Astrocyte of the hippocampus (primary cell): ENCODE data around the gene CFL2.
"Not testable (repeated sequence)": the region's sequence is repeated elsewhere in the genome, so short reads cannot be mapped to it uniquely, and the experiment has no call there.

ENCODE experiments used
- DNase-seq: peaks from one replicate; pipeline ENCODE4 v3.0.0; 2011; ENCODE audit warnings: low read depth, low spot score

CFL2 gene

DNA sequence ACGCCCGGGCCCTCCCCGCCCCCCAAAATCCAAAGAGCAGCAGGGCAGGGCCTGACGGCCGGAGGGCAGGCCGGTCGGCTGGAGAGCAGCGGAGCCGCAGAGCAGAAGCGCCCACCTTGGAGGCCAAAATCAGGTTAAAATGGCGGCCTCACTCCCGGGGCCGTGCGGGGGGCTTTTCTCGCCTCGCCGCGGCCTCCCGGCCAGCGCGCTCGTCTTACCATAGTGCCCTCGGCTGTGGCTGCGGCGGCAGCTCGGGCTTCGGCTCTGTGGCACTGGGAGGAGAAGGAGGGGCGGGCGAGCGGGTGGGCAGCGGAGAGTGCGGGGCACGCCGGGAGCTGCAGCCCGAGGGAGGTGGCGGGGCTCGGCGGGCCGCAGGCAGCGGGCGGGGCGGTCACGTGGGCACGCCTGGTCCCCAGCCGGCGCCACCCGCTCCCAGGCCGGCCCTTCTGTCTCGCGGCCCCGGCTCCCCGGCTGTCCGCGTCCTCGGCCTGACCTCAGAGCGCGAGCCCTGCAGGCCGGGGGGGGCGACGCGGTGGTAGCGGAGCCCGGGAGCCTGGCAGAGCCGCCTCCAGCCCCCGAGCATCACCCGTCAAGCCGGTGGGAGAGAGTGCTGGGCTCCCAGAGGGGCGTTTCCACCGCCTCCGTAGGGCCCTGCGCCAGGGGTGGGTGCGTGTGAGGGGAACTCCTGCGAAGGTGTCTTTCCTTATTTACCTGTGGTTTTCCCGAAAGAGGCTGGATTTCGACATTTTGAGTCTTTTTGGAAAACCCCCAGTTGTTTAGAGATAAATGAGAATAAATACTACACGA, at the start of gene CFL2:
Gene CFL2, minus strand, starts transcription at position 274 of the 807 bp plus-strand sequence. Its CDS starts 53 bp downstream, at position 221.
- peak; percentile 93 for DNase-seq

DNA sequence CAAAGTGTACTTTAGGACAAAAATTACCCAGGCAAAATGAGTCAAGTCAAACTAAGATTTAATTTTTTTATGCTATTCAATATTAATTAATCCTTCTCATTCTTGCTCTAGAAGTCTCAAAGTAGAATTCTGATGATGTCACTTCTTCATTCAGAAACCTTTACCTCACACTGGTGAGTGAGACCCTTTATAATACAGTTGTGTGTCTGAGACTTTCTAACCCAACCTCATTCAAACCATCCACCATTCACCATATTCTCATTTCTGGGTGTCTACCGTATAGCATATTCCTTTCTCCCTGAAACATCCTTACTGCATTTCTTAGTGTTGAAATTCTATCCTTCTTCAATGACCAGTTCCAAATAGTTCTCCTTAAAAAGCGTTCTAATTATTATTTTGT, 40.8 kb upstream of the CFL2 start:
- DNase-seq, result no peak

DNA sequence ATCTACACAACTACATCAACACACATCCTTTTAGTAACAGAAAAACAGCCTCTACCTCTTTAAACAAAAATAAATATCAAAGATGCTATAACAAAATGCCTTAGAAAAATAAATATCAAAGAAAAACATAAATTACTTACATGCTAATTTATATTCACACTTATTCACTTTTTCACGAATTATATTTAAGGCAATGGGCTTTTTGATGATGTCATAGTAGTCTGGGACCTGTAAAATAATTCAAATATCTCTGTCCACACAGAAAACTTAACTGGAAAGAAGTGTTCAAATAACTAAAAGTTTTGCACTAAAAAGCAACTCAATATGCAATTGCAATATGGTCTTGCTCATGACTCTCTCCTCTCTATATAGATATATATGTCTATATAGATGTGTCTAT, 40.3 kb upstream of the CFL2 start:
- no peak for DNase-seq

- DNase-seq, result peak; percentile 74
Measured at GRCh38 chr14:34750670-34751069, 36.3 kb upstream of the CFL2 start.

DNA sequence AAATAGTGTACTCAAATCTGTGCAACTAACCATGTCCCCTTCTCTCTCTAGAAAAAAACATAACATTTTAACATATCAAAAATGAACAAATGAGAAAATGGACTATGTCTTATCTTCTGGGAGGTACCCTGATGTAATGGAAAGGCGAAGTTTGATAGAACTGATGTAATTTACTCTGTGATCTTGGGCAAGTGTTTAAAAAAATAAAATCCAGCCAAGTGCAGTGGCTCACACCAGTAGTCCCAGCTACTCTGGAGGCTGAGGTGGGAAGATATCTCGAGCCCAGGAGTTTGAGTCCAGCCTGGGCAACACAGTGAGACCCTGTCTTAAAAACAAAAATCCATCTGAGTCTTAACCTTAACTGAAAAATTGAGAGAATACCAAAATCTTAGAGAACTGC, 35.8 kb upstream of the CFL2 start:
- no peak for DNase-seq

DNA sequence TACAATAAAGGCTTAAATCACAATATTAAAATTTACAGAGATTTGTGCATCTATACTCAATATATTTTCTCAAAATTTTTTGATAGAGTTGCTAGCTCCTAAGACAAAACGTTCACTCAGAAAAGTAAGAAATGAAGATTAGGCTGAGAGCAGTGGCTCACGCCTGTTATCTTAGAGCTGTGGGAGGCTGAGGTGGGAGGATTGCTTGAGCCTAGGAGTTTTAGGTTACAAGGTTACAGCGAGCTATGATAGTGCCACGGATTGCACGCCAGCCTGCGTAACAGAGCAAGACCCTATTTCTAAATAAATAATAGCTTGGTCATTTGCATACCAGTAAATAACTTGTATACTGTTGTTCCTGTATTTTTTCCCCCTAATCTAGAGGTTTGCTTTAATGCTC, 35.0 kb upstream of the CFL2 start:
- no peak for DNase-seq

GRCh38 chr14:34742270-34743115, 28.1 kb upstream of the CFL2 start:
- DNase-seq, result no peak

DNA sequence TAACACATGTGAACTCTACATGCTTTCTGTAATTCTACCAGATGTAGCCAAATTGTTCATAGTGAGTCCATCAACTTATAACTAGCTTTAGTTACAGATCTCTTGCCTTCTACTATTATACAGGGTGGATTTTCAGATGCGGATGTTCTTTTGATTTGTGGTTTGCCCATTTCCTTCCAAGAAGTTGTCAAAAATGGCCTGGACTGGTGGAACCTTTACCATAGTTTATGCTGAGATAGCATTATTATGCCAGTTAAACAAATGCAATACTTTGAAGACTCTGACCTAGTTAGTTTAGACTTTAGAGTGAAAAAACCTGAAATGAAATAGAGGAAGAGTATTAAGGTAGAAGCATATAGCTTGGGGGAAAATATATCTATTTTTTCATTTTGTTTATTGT, 27.4 kb upstream of the CFL2 start:
- DNase-seq, result no peak

GRCh38 chr14:34740139-34740538, 25.7 kb upstream of the CFL2 start:
- peak; percentile 64 for DNase-seq

GRCh38 chr14:34737079-34737478, 22.7 kb upstream of the CFL2 start:
- DNase-seq, result not testable (repeated sequence)

DNA sequence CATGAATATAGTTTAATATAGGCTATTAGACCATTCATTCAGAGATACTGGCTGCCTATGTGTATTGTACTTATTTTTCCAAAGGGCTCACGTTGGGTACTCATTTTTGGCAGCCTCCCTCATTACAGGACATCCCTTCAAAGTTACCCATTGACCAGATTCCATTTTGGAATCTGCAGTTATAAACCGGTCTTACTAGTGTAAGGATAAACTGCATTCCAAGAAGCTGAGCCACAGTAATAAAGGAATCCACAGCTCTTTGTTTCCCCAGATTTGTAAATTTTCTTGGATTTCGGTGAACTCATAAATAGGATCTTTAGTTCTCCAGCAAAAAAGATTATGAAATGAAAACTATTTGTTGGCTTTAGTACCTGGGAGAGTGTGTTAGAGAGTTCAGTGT, 18.9 kb upstream of the CFL2 start:
- DNase-seq, result peak; percentile 58

DNA sequence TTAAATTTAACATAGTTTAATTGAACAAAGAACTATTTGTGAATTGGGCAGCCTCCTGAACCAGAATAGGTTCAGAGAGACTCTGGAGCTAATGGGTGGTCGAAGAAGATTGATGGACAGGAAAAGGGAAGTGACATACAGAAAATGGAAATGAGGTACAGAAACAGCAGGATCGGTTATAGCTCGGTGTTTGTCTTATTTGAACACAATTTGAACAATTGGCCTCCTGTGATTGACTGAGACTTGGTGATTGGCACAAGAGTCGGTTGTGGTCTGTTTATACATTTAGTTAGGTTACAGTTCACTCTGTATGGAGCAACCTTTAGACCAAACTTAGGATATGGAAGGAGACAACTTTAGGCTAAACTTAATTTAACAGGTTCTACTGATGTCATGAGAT, 18.4 kb upstream of the CFL2 start:
- DNase-seq, result no peak

DNA sequence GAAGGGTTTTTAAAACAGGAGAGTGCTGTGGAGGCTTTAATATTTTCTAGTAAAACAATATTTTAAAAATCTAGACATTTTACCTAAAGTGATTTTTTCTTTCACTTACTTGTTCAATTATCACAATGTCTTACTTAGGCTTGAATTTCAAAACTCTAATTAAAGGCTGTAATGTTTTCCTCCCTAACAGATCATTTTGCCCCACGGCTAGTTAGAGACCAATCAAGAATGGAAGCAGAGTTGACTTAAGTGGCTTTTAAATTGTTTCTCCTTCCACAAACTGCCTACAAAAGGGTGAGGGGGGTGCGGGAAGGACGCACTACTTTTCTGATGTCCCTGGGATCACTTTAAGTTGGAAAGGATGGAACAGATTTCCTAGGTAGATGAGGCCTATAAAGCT, 9.5 kb upstream of the CFL2 start:
- no peak for DNase-seq

DNA sequence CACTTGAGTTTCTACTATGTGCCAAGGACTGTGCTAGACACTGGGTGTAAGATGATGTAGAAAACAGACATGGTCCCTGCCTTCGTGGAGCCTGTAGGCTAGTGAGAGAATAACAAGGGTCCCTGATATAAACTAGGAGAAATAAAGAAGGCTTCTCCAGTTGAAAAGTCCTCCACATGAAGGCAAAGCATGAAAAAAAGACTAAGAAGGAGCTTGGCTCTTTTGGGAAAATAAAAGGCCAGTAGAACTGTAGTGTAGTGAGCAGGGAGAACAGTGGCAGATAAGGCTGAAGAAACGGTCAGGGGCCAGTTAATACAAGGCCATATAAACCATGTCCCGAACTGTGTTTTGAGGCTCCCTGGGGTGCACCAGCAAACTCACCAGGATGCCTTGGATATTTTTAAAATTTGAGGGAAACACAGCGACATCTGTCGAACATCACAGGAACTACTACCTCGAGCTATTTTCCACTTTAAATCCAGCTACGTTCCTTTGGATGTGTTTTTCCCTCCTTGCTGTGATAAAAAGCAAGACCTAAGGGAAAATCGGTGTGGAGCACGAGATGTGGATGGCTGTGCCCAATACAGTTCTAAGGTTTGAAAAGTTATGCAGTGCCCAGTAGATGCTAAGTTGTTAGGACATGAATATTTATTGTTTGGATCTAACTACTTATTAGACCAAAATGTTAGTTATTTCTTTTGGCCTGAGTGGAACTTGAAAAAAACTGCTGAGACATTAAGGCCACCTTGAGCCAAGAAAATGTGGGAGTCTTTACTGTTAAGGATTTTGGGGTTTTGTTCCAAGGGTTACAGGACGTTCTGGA, 8.5 kb upstream of the CFL2 start:
- peak; percentile 73 for DNase-seq

- no peak for DNase-seq
Measured at GRCh38 chr14:34721129-34721528, 6.7 kb upstream of the CFL2 start.

- DNase-seq, result peak; percentile 42
Measured at GRCh38 chr14:34718750-34719304, 4.4 kb upstream of the CFL2 start.

DNA sequence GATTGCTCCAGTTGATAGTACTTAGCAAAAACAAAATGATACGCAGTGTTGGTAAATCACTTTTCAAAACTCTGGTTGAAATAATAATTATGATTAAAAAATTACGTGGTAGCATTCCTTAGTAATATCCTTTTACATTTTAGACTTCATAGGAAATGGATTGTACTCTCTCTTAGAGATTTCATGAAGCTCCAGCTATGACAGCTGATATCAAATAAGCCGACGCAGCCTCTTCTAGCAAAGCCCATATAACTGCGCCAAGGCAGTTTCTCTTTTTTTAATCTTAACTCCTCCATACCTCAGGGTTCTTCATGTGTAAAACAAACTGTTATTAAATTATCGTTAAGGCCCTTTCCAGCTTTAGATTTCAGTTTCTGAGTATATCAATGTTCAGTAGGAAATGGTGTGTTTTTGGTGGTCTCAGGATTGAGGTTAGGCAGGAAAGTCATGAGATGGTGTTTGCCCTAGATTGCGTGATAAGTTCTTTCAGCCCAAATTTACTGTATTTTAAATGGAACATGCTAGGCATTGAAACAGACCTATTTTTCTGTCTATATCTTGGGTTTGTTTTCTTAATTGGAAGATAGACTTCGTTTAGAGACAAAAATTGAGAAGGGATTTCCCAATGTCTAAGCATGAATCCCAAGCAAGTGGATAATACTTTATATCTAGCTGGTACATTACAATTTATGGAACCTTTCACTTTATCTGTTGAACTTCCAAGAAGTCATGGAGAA, 902 bp upstream of the CFL2 start:
- no peak for DNase-seq

DNA sequence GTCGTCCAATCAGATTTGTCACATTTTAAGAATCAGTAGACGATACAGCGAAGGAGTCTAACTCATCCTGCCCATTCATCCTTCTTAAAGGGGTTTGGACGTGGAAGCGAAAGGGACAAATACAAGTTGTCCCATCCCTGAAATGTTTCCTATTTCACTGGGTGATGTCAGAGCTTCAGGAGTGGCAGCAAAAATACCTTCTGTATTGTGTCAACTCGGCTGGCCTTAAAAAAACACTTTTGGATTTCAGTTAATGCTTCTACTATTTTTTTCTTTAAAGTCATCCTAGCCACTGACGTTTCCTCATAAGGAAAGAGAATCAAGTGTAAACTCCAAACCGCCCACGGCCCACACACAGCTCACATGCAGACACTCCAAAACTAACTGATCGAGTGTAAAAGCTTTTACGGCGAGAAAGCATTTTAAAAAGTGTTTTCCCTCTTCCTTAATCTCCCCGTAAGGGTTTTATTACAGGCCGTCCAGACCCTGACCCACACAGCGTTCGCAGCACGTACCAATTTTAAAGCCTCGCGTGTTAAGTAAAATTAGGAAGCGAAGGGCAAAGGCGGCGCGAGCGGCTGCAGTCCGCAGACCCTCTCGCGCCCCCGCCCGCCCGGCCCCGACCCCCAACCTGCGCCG, 593 bp downstream of the CFL2 start:
- DNase-seq, result peak; percentile 76

GRCh38 chr14:34713122-34713680, 1.2 kb downstream of the CFL2 start:
- DNase-seq, result no peak
